Fibroblast of villous mesenchyme (primary cell): ENCODE data around the gene SHC2. TPM values are rescaled to one million over a fixed set of nuclear protein-coding genes. Genes with fewer than 3 reads are reported as not detected.
"Not testable (repeated sequence)": the region's sequence is repeated elsewhere in the genome, so short reads cannot be mapped to it uniquely, and the experiment has no call there.

Source experiments
- DNase-seq: peaks from one replicate; pipeline ENCODE4 v3.0.0-alpha.2; 2010; ENCODE audit warnings: low read depth
- H3K4me3 ChIP-seq: 2 replicates; pipeline ENCODE4 v1.5.1; 2011; ENCODE audit warnings: low read depth, mild to moderate bottlenecking, low read length
- total RNA-seq: library from RNA; depleted of rRNA; stranded (reverse); fragments of >200 nt; gene quantifications from 2 replicates; pipeline ENCODE4 v1.2.3, GENCODE V29; 2012
- TF ChIP-seq, protein P1 (sequence below): IDR thresholded peaks from 2 replicates; pipeline ENCODE4 v1.5.1; 2012; ENCODE audit warnings: low read depth, mild to moderate bottlenecking, low read length; ENCODE audit not compliant: insufficient read depth

Gene SHC2
- total RNA-seq, 1 donor, result 0.43 TPM

GRCh38 chr19:426725-427445 is 33.9 kb downstream of the SHC2 start:
- no peak for DNase-seq
- H3K4me3 ChIP-seq, result no peak overlapping the region
- TF ChIP-seq, protein P1, sequence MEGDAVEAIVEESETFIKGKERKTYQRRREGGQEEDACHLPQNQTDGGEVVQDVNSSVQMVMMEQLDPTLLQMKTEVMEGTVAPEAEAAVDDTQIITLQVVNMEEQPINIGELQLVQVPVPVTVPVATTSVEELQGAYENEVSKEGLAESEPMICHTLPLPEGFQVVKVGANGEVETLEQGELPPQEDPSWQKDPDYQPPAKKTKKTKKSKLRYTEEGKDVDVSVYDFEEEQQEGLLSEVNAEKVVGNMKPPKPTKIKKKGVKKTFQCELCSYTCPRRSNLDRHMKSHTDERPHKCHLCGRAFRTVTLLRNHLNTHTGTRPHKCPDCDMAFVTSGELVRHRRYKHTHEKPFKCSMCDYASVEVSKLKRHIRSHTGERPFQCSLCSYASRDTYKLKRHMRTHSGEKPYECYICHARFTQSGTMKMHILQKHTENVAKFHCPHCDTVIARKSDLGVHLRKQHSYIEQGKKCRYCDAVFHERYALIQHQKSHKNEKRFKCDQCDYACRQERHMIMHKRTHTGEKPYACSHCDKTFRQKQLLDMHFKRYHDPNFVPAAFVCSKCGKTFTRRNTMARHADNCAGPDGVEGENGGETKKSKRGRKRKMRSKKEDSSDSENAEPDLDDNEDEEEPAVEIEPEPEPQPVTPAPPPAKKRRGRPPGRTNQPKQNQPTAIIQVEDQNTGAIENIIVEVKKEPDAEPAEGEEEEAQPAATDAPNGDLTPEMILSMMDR, result no peak

DNA sequence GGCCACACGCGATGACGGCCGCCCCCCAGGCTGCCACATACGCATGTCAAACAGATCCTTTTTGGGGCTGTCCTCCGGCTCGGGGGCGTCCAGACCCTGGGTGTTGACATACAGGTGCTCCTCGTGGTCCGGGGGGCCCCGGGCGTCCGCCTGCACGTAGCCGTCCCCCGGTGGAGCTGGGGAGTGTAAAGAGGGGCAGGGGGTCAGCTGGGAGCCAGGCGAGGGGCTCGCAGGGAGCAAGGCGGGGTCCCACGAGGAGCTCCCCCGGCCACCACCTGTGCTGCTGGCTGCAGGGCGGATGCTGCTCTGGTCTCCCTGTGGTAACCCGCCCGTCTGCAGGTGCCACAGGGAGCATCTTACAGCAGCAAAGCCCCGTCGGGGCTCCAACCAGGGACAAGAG is 35.8 kb downstream of the SHC2 start:
- DNase-seq, result no peak
- TF ChIP-seq, protein P1, result no peak
- H3K4me3 ChIP-seq, result no peak overlapping the region

DNA sequence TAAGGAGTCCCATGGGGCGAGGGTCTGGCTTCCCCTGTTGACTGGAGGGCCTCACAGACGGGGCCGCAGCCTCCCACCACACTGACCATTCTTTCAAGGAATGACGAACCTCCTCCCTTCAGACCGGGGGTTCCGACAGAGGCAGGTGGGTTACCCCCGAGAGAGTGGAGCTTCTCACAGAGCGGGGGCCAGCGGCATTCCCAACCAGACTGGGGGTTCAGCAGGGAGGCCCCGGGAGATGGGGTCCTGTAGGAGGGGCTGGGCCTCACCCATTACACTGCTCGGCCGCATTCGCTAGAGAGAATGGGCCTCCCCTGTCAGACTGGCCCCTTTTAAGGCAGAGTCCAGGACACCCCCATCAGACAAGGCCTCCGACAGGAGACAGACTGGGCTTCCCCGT is 36.3 kb downstream of the SHC2 start:
- TF ChIP-seq, protein P1, result no peak
- no peak for DNase-seq
- H3K4me3 ChIP-seq, result no peak overlapping the region

GRCh38 chr19:423691-424466 is 37.0 kb downstream of the SHC2 start:
- DNase-seq, result no peak

DNA sequence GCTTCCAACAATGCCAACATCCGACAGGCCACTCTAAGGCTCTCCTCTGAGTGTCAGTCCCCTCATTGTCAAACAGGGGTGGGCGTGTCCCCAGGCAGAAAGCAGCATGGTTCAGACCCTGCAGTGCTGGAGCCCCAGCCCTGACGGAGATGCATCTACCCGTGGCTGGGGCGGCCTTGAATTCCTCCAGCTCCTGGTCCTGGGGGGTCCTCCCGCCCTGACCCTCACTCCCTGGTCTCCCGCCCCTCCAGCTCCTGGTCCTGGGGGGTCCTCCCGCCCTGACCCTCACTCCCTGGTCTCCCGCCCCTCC is 38.0 kb downstream of the SHC2 start:
- DNase-seq, H3K4me3 ChIP-seq: not testable (repeated sequence)

More at GRCh38 chr19:423691-424466, 37.0 kb downstream of the SHC2 start:
- no peak overlapping the region for H3K4me3 ChIP-seq
- TF ChIP-seq, protein P1, result no peak

GRCh38 chr19:422213-422916 is 38.5 kb downstream of the SHC2 start:
- TF ChIP-seq, protein P1, result no peak
- DNase-seq, result no peak
- no peak overlapping the region for H3K4me3 ChIP-seq
